HEK293 (cell line): ENCODE measurements around the gene FCMR.

Experiments
- BCL11A ChIP-seq: fragments of 450-650 bp; formaldehyde crosslinking; IDR thresholded peaks from 2 replicates; pipeline ENCODE4 v1.5.1; 2016; ENCODE audit warnings: low read depth, missing biosample characterization, missing genetic modification characterization
- GLI4 ChIP-seq: fragments of 450-650 bp; formaldehyde crosslinking; IDR thresholded peaks from 2 replicates; pipeline ENCODE4 v1.5.1; 2016; ENCODE audit warnings: missing biosample characterization, missing genetic modification characterization
- KLF1 ChIP-seq: fragments of 450-650 bp; formaldehyde crosslinking; IDR thresholded peaks from 2 replicates; pipeline ENCODE4 v1.5.1; 2016; ENCODE audit warnings: missing biosample characterization, missing genetic modification characterization
- PRDM1 ChIP-seq: fragments of 450-650 bp; formaldehyde crosslinking; IDR thresholded peaks from 2 replicates; pipeline ENCODE4; 2016; ENCODE audit warnings: missing biosample characterization, missing genetic modification characterization
- PRDM6 ChIP-seq: fragments of 450-650 bp; formaldehyde crosslinking; IDR thresholded peaks from 2 replicates; pipeline ENCODE4 v1.5.1; 2017; ENCODE audit warnings: missing biosample characterization, missing genetic modification characterization
- SP2 ChIP-seq: fragments of 450-650 bp; formaldehyde crosslinking; IDR thresholded peaks from 2 replicates; pipeline ENCODE4 v1.5.1; 2016; ENCODE audit warnings: missing biosample characterization, missing genetic modification characterization
- WT1 ChIP-seq: fragments of 450-650 bp; formaldehyde crosslinking; IDR thresholded peaks from 2 replicates; pipeline ENCODE4 v1.5.1; 2016; ENCODE audit warnings: missing biosample characterization, missing genetic modification characterization
- ZNF112 ChIP-seq: fragments of 450-650 bp; formaldehyde crosslinking; IDR thresholded peaks from 2 replicates; pipeline ENCODE4 v1.5.0; 2017; ENCODE audit warnings: missing biosample characterization, missing genetic modification characterization
- ZNF133 ChIP-seq: fragments of 450-650 bp; formaldehyde crosslinking; IDR thresholded peaks from 2 replicates; pipeline ENCODE4 v1.5.1; 2016; ENCODE audit warnings: missing biosample characterization, missing genetic modification characterization
- ZNF248 ChIP-seq: fragments of 450-650 bp; formaldehyde crosslinking; IDR thresholded peaks from 2 replicates; pipeline ENCODE4 v1.5.1; 2017; ENCODE audit warnings: missing biosample characterization, missing genetic modification characterization
- ZNF311 ChIP-seq: fragments of 450-650 bp; formaldehyde crosslinking; IDR thresholded peaks from 2 replicates; pipeline ENCODE4 v1.5.1; 2017; ENCODE audit warnings: missing biosample characterization, missing genetic modification characterization, borderline replicate concordance
- ZNF510 ChIP-seq: fragments of 450-650 bp; formaldehyde crosslinking; IDR thresholded peaks from 2 replicates; pipeline ENCODE4 v1.5.1; 2018; ENCODE audit warnings: mild to moderate bottlenecking, missing genetic modification characterization, missing biosample characterization; ENCODE audit not compliant: insufficient replicate concordance
- ZNF514 ChIP-seq: fragments of 450-650 bp; formaldehyde crosslinking; IDR thresholded peaks from 2 replicates; pipeline ENCODE4 v1.5.1; 2016; ENCODE audit warnings: missing biosample characterization, missing genetic modification characterization
- ZNF561 ChIP-seq: fragments of 450-650 bp; IDR thresholded peaks from 2 replicates; pipeline ENCODE4 v1.5.1; 2018; ENCODE audit warnings: missing biosample characterization, missing genetic modification characterization, borderline replicate concordance
- ZNF624 ChIP-seq: fragments of 450-650 bp; formaldehyde crosslinking; IDR thresholded peaks from 2 replicates; pipeline ENCODE4 v1.5.1; 2017; ENCODE audit warnings: missing biosample characterization, missing genetic modification characterization
- ZNF785 ChIP-seq: fragments of 450-650 bp; formaldehyde crosslinking; IDR thresholded peaks from 2 replicates; pipeline ENCODE4 v1.5.1; 2016; ENCODE audit warnings: missing biosample characterization, missing genetic modification characterization
- ZSCAN23 ChIP-seq: fragments of 450-650 bp; formaldehyde crosslinking; IDR thresholded peaks from 2 replicates; pipeline ENCODE4 v1.5.1; 2016; ENCODE audit warnings: missing biosample characterization, missing genetic modification characterization
- ZXDB ChIP-seq: fragments of 450-650 bp; formaldehyde crosslinking; IDR thresholded peaks from 2 replicates; pipeline ENCODE4 v1.5.1; 2016; ENCODE audit warnings: missing biosample characterization, missing genetic modification characterization
- TF ChIP-seq, protein P1 (sequence below): fragments of 450-650 bp; formaldehyde crosslinking; IDR thresholded peaks from 2 replicates; pipeline ENCODE4 v1.5.1; 2016; ENCODE audit warnings: missing biosample characterization, missing genetic modification characterization
- TF ChIP-seq, protein P2 (sequence below): fragments of 450-650 bp; formaldehyde crosslinking; IDR thresholded peaks from 2 replicates; pipeline ENCODE4 v1.5.1; 2016; ENCODE audit warnings: missing biosample characterization, missing genetic modification characterization
- TF ChIP-seq, protein P3 (sequence below): fragments of 450-650 bp; formaldehyde crosslinking; IDR thresholded peaks from 2 replicates; pipeline ENCODE4 v1.5.1; 2016; ENCODE audit warnings: missing biosample characterization, missing genetic modification characterization
- TF ChIP-seq, protein P4 (sequence below): fragments of 450-650 bp; formaldehyde crosslinking; IDR thresholded peaks from 2 replicates; pipeline ENCODE4 v1.5.1; 2016; ENCODE audit warnings: missing biosample characterization, missing genetic modification characterization
- TF ChIP-seq, protein P5 (sequence below): fragments of 450-650 bp; formaldehyde crosslinking; IDR thresholded peaks from 2 replicates; pipeline ENCODE4 v1.5.1; 2017; ENCODE audit warnings: missing biosample characterization, missing genetic modification characterization
- TF ChIP-seq, protein P6 (sequence below): fragments of 450-650 bp; formaldehyde crosslinking; IDR thresholded peaks from 2 replicates; pipeline ENCODE4 v1.5.1; 2016; ENCODE audit warnings: missing biosample characterization, missing genetic modification characterization

The FCMR gene

DNA sequence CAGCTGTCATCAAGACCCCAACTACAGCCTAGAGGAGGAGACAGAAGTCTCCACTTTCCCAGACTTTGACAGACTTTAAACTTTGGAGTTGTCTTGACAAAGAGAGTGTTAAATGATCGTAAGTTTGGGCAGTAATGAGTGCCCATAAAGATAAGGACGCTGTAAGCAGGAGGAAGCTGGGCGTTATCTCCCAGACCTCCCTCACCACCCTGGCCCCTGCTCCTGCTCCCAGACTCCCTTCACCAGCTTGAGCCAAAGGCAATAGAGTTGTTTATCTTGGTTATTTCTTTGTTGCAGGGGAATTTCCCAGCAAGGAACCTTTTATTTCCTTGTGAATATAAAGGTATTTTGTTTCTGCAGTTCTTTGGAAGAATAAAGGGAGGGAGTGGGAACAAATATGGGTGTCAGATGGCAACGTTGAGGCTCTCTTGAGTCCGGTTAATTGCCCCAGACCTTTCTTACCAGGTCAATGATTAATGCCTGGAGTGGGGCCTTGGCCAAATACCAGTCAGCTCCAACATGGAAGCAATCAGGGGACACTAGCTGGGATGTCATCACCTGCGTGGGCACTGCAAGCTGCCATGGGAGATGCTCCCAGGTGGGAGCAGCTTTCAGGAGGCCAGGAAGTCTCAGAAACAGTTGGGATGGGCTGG, 20.2 kb upstream of the FCMR start (continued):
- TF ChIP-seq PRDM1 (tag by site-specific recombination) (no peak), PRDM6 (tag by site-specific recombination) (no peak), ZNF510 (tag by site-specific recombination) (no peak), ZNF112 (tag by site-specific recombination) (no peak), ZNF514 (tag by site-specific recombination) (no peak), ZNF248 (tag by site-specific recombination) (no peak), KLF1 (tag by site-specific recombination) (peak; percentile 66), ZNF785 (no peak), BCL11A (tag by site-specific recombination) (no peak), ZXDB (peak; percentile 93), WT1 (tag by site-specific recombination) (peak; percentile 85), ZNF133 (no peak), ZNF561 (tag by site-specific recombination) (peak; percentile 43; the same call in 1 of the 2 replicates), SP2 (no peak), ZSCAN23 (tag by site-specific recombination) (no peak), ZNF311 (tag by site-specific recombination) (no peak), GLI4 (tag by site-specific recombination) (no peak), ZNF624 (tag by site-specific recombination) (no peak)
- TF ChIP-seq, protein P1, sequence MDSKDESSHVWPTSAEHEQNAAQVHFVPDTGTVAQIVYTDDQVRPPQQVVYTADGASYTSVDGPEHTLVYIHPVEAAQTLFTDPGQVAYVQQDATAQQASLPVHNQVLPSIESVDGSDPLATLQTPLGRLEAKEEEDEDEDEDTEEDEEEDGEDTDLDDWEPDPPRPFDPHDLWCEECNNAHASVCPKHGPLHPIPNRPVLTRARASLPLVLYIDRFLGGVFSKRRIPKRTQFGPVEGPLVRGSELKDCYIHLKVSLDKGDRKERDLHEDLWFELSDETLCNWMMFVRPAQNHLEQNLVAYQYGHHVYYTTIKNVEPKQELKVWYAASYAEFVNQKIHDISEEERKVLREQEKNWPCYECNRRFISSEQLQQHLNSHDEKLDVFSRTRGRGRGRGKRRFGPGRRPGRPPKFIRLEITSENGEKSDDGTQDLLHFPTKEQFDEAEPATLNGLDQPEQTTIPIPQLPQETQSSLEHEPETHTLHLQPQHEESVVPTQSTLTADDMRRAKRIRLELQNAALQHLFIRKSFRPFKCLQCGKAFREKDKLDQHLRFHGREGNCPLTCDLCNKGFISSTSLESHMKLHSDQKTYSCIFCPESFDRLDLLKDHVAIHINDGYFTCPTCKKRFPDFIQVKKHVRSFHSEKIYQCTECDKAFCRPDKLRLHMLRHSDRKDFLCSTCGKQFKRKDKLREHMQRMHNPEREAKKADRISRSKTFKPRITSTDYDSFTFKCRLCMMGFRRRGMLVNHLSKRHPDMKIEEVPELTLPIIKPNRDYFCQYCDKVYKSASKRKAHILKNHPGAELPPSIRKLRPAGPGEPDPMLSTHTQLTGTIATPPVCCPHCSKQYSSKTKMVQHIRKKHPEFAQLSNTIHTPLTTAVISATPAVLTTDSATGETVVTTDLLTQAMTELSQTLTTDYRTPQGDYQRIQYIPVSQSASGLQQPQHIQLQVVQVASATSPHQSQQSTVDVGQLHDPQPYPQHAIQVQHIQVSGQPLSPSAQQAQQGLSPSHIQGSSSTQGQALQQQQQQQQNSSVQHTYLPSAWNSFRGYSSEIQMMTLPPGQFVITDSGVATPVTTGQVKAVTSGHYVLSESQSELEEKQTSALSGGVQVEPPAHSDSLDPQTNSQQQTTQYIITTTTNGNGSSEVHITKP (tag by site-specific recombination), result no peak
- TF ChIP-seq, protein P2, sequence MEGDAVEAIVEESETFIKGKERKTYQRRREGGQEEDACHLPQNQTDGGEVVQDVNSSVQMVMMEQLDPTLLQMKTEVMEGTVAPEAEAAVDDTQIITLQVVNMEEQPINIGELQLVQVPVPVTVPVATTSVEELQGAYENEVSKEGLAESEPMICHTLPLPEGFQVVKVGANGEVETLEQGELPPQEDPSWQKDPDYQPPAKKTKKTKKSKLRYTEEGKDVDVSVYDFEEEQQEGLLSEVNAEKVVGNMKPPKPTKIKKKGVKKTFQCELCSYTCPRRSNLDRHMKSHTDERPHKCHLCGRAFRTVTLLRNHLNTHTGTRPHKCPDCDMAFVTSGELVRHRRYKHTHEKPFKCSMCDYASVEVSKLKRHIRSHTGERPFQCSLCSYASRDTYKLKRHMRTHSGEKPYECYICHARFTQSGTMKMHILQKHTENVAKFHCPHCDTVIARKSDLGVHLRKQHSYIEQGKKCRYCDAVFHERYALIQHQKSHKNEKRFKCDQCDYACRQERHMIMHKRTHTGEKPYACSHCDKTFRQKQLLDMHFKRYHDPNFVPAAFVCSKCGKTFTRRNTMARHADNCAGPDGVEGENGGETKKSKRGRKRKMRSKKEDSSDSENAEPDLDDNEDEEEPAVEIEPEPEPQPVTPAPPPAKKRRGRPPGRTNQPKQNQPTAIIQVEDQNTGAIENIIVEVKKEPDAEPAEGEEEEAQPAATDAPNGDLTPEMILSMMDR, result no peak
- TF ChIP-seq, protein P3, sequence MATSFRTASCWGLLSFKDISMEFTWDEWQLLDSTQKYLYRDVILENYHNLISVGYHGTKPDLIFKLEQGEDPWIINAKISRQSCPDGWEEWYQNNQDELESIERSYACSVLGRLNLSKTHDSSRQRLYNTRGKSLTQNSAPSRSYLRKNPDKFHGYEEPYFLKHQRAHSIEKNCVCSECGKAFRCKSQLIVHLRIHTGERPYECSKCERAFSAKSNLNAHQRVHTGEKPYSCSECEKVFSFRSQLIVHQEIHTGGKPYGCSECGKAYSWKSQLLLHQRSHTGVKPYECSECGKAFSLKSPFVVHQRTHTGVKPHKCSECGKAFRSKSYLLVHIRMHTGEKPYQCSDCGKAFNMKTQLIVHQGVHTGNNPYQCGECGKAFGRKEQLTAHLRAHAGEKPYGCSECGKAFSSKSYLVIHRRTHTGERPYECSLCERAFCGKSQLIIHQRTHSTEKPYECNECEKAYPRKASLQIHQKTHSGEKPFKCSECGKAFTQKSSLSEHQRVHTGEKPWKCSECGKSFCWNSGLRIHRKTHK (tag by site-specific recombination), result no peak
- TF ChIP-seq, protein P4, sequence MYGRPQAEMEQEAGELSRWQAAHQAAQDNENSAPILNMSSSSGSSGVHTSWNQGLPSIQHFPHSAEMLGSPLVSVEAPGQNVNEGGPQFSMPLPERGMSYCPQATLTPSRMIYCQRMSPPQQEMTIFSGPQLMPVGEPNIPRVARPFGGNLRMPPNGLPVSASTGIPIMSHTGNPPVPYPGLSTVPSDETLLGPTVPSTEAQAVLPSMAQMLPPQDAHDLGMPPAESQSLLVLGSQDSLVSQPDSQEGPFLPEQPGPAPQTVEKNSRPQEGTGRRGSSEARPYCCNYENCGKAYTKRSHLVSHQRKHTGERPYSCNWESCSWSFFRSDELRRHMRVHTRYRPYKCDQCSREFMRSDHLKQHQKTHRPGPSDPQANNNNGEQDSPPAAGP (tag by site-specific recombination), result no peak
- TF ChIP-seq, protein P5, sequence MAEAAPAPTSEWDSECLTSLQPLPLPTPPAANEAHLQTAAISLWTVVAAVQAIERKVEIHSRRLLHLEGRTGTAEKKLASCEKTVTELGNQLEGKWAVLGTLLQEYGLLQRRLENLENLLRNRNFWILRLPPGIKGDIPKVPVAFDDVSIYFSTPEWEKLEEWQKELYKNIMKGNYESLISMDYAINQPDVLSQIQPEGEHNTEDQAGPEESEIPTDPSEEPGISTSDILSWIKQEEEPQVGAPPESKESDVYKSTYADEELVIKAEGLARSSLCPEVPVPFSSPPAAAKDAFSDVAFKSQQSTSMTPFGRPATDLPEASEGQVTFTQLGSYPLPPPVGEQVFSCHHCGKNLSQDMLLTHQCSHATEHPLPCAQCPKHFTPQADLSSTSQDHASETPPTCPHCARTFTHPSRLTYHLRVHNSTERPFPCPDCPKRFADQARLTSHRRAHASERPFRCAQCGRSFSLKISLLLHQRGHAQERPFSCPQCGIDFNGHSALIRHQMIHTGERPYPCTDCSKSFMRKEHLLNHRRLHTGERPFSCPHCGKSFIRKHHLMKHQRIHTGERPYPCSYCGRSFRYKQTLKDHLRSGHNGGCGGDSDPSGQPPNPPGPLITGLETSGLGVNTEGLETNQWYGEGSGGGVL (tag by site-specific recombination), result no peak
- TF ChIP-seq, protein P6, sequence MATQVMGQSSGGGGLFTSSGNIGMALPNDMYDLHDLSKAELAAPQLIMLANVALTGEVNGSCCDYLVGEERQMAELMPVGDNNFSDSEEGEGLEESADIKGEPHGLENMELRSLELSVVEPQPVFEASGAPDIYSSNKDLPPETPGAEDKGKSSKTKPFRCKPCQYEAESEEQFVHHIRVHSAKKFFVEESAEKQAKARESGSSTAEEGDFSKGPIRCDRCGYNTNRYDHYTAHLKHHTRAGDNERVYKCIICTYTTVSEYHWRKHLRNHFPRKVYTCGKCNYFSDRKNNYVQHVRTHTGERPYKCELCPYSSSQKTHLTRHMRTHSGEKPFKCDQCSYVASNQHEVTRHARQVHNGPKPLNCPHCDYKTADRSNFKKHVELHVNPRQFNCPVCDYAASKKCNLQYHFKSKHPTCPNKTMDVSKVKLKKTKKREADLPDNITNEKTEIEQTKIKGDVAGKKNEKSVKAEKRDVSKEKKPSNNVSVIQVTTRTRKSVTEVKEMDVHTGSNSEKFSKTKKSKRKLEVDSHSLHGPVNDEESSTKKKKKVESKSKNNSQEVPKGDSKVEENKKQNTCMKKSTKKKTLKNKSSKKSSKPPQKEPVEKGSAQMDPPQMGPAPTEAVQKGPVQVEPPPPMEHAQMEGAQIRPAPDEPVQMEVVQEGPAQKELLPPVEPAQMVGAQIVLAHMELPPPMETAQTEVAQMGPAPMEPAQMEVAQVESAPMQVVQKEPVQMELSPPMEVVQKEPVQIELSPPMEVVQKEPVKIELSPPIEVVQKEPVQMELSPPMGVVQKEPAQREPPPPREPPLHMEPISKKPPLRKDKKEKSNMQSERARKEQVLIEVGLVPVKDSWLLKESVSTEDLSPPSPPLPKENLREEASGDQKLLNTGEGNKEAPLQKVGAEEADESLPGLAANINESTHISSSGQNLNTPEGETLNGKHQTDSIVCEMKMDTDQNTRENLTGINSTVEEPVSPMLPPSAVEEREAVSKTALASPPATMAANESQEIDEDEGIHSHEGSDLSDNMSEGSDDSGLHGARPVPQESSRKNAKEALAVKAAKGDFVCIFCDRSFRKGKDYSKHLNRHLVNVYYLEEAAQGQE (tag by site-specific recombination), result no peak
